Mucosa of rectum (tissue), 2 donors: ENCODE results near the gene CAMSAP1.
A peak's percentile ranks its signal among the peaks of the same experiment; 100 is the strongest.
"Not testable (repeated sequence)": the region's sequence is repeated elsewhere in the genome, so short reads cannot be mapped to it uniquely, and the experiment has no call there.

Source experiments
- H3K27ac ChIP-seq, 2 donors: one replicate each; pipeline ENCODE4 v1.7.0; 2013; ENCODE audit warnings: inconsistent platforms in 2 of 2, low read depth in 2 of 2, low read length in 2 of 2
- H3K27me3 ChIP-seq, 2 donors: one replicate each; pipeline ENCODE4 v1.7.0; 2013; ENCODE audit warnings: low read length in 2 of 2; ENCODE audit not compliant: control insufficient read depth in 2 of 2, insufficient read depth in 2 of 2
- H3K36me3 ChIP-seq, 2 donors: one replicate each; pipeline ENCODE4 v1.7.0; 2013; ENCODE audit warnings: low read length in 2 of 2; ENCODE audit not compliant: control insufficient read depth in 2 of 2, insufficient read depth in 2 of 2
- H3K4me1 ChIP-seq, 2 donors: one replicate each; pipeline ENCODE4 v1.7.0; 2013; ENCODE audit warnings: low read length in 2 of 2, mild to moderate bottlenecking in 1 of 2; ENCODE audit not compliant: control insufficient read depth in 2 of 2, insufficient read depth in 2 of 2
- H3K4me3 ChIP-seq, 2 donors: one replicate each; pipeline ENCODE4 v1.7.0; 2013; ENCODE audit warnings: low read length in 2 of 2
- H3K9ac ChIP-seq, 2 donors: one replicate each; pipeline ENCODE4 v1.7.0; 2013; ENCODE audit warnings: low read length in 2 of 2, low read depth in 1 of 2, mild to moderate bottlenecking in 1 of 2
- H3K9me3 ChIP-seq, 2 donors: one replicate each; pipeline ENCODE4 v1.7.0; 2013; ENCODE audit warnings: low read length in 2 of 2; ENCODE audit not compliant: control insufficient read depth in 2 of 2
- donor health status: healthy.
- donor health status: Normal muscosa, but diverticular disease.

The CAMSAP1 gene, protein sequence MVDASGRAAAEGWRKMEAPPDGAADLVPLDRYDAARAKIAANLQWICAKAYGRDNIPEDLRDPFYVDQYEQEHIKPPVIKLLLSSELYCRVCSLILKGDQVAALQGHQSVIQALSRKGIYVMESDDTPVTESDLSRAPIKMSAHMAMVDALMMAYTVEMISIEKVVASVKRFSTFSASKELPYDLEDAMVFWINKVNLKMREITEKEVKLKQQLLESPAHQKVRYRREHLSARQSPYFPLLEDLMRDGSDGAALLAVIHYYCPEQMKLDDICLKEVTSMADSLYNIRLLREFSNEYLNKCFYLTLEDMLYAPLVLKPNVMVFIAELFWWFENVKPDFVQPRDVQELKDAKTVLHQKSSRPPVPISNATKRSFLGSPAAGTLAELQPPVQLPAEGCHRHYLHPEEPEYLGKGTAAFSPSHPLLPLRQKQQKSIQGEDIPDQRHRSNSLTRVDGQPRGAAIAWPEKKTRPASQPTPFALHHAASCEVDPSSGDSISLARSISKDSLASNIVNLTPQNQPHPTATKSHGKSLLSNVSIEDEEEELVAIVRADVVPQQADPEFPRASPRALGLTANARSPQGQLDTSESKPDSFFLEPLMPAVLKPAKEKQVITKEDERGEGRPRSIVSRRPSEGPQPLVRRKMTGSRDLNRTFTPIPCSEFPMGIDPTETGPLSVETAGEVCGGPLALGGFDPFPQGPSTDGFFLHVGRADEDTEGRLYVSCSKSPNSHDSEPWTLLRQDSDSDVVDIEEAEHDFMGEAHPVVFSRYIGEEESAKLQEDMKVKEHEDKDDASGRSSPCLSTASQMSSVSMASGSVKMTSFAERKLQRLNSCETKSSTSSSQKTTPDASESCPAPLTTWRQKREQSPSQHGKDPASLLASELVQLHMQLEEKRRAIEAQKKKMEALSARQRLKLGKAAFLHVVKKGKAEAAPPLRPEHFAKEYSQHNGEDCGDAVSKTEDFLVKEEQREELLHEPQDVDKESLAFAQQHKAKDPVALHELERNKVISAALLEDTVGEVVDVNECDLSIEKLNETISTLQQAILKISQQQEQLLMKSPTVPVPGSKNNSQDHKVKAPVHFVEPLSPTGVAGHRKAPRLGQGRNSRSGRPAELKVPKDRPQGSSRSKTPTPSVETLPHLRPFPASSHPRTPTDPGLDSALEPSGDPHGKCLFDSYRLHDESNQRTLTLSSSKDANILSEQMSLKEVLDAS (N-terminal part only)

DNA sequence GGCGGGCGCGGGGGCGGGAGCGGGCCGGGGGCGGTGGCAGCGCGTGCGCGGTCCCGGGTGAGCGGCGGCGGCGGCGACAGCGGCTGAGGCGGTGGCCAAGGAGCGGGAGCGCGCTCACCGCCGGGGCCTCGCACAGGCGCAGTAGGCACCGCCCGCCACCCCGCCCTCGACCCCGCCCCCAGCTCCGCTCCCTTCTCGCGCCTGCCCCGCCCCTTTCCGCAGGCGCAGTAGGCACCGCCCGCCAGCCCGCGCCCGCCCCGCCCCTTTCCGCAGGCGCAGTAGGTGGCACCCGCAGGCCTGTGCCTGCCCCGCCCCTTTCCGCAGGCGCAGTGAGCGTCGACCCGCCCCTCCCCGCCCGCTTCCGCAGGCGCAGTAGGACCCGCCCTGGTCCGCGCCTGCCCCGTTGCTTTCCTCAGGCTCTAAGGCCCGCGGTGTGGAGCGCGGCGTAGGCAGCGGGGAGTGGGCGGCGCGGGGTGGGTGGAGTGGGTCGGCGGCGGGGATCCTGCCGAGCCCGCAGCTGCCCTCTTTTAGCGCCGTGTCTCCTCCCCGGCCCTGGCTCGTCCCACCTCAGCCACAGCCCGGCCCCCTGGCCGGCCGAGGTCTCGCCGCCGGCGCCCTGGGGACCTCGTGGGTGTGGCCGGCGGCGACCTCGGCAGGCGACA, at the start of gene CAMSAP1:
CAMSAP1 (minus strand) TSS at position 116 of the 662 bp plus-strand sequence. CDS start 387 bp downstream, outside the sequence.
- H3K4me1 ChIP-seq: peaks cover 12 to 16% of the 10 kb centered on the region in 2 donors
- H3K9ac ChIP-seq: peak within 1 kb of the TSS; percentile 52 to 65
- no peaks in the 10 kb centered on the region for H3K27me3 ChIP-seq
- peak within 1 kb of the TSS; percentile 72 to 78 for H3K4me3 ChIP-seq
- H3K9me3 ChIP-seq: no peaks in the 10 kb centered on the region
- peak within 1 kb of the TSS; percentile 51 to 67 for H3K27ac ChIP-seq
- H3K36me3 ChIP-seq: peaks cover 3 to 4% of the 10 kb centered on the region in 2 donors

DNA sequence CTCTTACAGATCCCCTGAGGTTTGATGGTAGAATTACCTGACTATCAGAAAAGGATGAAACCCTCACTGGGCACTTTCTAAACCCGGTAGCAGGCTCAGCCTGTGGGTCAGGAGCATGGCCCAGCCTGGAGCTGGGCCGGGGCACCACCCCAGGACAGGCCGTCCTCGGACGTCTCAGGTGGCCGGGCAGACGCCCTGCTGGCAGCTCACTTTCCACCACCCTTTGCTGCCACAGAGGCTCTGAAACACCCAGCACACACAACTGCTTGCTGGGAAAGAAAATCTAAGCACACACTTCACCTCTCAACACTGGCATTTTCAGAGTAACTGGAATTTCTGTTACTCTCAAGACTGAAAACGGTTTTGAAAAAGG, 49.4 kb upstream of the CAMSAP1 start:
- H3K9me3 ChIP-seq: no peaks in the 10 kb centered on the region
- no peak overlapping the region for H3K27ac ChIP-seq
- peaks cover 9 to 11% of the 10 kb centered on the region in 2 donors for H3K4me1 ChIP-seq
- H3K36me3 ChIP-seq: peaks cover 12 to 22% of the 10 kb centered on the region in 2 donors
- H3K4me3 ChIP-seq: no peak overlapping the region
- no peak overlapping the region for H3K9ac ChIP-seq
- H3K27me3 ChIP-seq: no peaks in the 10 kb centered on the region

DNA sequence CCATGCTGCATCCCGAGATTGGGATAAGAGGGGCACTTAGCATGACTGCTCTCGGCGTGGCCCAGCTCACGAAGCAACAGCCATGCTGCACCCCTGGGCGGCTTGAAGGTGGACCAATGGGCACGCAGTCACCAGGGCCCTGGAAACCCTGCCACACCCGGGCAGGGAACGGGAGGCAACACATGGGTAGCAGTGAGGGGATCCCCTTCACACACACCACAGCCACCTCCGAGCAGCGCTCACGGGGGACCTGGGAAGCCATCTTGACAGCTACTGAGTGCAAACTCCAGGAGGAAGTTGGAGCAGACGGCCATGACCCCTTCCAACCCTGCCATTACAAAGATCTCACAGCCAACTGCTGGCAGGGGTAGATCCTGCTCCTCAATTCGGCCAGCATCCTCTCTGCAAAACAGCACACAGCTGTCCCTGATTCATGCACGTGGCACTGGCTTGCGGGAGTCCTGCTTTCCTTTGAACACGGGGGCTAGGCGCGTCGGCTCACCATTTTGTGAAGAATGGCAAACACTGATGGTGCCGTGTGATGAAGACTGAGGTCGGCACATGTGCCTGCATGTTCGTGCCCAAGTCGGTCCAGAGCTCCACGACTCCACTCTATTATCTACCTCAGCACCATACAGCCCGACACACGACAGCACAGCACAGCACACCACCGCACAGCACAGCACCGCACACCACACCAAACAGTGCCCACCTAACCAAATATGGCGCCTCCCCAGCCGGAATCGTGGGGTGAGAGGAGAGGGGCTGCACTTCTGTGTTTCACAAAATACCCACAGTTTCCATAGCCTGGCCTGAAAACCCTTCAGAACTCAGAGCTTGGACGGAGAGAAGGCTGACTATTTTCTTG, 48.8 kb upstream of the CAMSAP1 start:
- Histone ChIP-seq H3K36me3 (peaks cover 12 to 23% of the 10 kb centered on the region in 2 donors), H3K27me3 (no peaks in the 10 kb centered on the region), H3K9ac (no peak overlapping the region), H3K27ac (no peak overlapping the region), H3K4me1 (peaks cover 9 to 11% of the 10 kb centered on the region in 2 donors), H3K4me3 (no peak overlapping the region), H3K9me3 (no peaks in the 10 kb centered on the region)

DNA sequence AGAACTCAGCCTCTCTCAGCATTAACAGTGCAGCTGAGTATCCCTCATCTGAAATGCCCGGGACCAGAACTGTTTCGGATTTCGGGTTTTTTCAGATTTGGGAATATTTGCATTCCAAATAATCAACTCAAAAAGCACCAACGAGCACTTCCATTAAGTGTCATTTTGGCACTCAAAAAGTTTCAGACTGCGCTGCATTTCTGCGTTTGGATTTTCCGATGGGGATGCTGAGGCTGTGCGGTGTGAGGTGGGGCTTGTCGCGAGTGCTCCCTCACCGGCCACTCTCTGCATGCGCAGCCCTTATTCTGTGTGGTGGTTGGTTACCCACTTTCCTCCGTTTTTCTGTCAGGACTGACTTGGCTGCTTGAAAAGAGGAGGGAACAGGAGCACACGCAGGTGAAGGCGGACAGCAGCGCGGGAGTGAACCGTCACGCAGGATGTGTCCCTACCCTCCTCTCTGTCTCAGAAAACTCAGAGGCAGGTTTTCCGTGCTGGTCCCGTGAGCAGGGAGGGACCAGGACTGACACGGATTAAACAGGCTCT, 45.4 kb upstream of the CAMSAP1 start:
- no peak overlapping the region for H3K4me3 ChIP-seq
- no peak overlapping the region for H3K27ac ChIP-seq
- no peaks in the 10 kb centered on the region for H3K27me3 ChIP-seq
- H3K9ac ChIP-seq: no peak overlapping the region
- H3K4me1 ChIP-seq: no peaks in the 10 kb centered on the region
- H3K9me3 ChIP-seq: no peaks in the 10 kb centered on the region
- H3K36me3 ChIP-seq: peaks cover 23 to 34% of the 10 kb centered on the region in 2 donors

DNA sequence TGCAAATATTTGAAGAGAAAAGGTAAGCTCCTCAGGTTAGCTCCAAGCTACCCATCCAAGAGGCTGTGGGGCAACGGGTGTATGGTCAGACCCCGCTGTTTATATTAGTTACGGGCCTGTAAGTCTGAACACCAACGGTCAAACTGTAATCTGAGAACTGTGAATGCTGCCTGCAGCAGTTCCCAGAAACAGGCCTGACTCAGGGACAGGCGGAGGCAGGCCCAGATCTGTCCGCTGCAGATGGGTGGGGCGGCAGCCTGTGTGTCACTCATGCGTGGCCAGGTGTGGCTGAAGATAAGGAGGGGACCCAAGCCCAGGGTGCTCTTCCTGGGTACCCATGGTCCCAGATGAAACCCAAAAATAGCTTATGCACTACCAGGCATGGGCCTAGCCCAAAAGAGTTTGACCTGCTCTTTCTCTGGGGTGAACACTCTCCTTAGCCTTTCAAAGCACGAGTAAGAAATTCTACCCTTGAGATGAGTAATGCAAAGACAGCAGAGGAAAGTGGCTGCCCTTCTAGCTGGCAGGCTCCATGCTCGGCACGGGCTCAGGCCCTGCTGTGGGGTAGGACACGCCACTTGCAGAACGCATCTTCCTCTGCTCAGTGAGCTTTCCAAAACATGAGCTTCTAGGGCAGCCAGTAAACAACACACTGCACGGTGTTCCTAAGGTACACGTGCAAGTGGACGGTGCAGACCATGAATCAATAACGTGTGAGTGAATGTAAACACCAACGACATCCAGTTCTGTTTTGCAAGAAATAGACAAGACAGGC, 44.7 kb upstream of the CAMSAP1 start:
- no peak overlapping the region for H3K27ac ChIP-seq
- no peak overlapping the region for H3K9ac ChIP-seq
- no peaks in the 10 kb centered on the region for H3K4me1 ChIP-seq
- H3K27me3 ChIP-seq: no peaks in the 10 kb centered on the region
- no peaks in the 10 kb centered on the region for H3K9me3 ChIP-seq
- peaks cover 26 to 35% of the 10 kb centered on the region in 2 donors for H3K36me3 ChIP-seq
- no peak overlapping the region for H3K4me3 ChIP-seq

DNA sequence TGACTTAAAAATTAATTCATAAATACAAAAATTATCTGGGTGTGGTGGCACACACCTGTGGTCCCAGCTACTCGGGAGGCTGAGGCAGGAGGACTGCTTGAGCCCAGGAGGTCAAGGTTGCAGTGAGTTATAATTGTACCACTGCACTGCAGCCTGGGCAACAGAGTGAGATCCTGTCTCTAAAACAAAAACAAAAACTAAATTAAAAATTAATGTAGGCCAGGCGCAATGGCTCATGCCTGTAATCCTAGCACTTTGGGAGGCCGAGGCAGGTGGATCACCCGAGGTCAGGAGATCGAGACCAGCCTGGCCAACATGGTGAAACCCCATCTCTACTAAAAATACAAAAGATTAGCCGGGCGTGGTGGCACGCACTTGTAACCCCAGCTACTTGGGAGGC, 44.0 kb upstream of the CAMSAP1 start:
- H3K4me3 ChIP-seq, H3K27ac ChIP-seq, H3K4me1 ChIP-seq, H3K9ac ChIP-seq, H3K9me3 ChIP-seq, H3K27me3 ChIP-seq: not testable (repeated sequence)
- H3K36me3 ChIP-seq: peaks cover 34 to 43% of the 10 kb centered on the region in 2 donors

DNA sequence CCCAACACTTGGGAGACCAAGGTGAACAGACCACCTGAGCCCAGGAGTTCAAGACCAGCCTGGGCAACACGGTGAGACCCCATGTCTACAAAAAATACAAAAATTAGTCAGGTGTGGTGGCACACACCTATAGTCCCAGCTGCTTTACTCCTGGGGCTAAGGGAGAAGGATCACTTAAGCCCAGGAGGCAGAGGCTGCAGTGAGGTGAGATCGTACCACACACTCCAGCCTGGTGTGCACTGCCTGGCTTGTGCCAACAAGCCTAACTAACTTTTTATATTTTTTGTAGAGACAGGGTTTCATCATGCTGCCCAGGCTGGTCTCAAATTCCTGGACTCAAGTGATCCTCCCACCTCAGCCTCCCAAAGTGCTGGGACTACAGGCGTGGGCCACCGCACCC, 43.5 kb upstream of the CAMSAP1 start:
- not testable (repeated sequence) for H3K9ac ChIP-seq, H3K27ac ChIP-seq, H3K27me3 ChIP-seq, H3K4me3 ChIP-seq, H3K4me1 ChIP-seq, H3K9me3 ChIP-seq
- H3K36me3 ChIP-seq: peaks cover 39 to 47% of the 10 kb centered on the region in 2 donors

DNA sequence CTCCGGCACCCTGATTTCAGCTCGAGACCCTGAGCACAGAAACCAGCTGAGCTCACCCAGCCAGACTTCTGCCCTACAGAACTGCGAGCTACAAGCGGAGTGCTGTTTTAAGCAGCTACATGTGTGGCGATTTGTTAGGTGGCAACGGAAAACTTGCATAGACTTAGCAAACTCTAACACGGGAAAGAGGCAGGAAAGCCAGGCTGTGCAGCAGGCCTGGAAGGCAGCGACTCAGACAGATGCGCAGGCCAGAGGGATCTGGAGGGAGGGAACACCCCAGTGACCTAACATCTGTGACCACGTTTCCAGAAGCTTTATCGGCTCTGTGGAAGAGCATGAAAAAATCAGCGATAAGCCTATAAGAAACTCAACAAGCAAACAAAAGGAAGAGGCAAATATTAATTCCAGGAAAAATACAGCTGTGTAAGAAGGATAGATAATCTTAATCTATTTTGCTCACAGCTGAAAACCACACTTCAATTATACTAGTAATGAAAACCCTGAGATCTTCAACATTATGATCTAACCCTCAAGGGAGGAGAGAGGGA, 42.9 kb upstream of the CAMSAP1 start:
- no peak overlapping the region for H3K4me3 ChIP-seq
- H3K9ac ChIP-seq: no peak overlapping the region
- no peaks in the 10 kb centered on the region for H3K9me3 ChIP-seq
- H3K36me3 ChIP-seq: peaks cover 44 to 54% of the 10 kb centered on the region in 2 donors
- H3K27ac ChIP-seq: no peak overlapping the region
- H3K27me3 ChIP-seq: no peaks in the 10 kb centered on the region
- H3K4me1 ChIP-seq: no peaks in the 10 kb centered on the region
